Nephron progenitor cell (in vitro differentiated cells): ENCODE measurements around the gene TMEM63C.

Experiments
- DNase-seq: peaks from one replicate; pipeline ENCODE4 v3.0.0; 2021
- H3K27ac Mint-ChIP-seq: 2 replicates; pipeline ENCODE4 v1.8.0; 2021; ENCODE audit warnings: mild to moderate bottlenecking, moderate library complexity, mixed read lengths
- H3K27me3 Mint-ChIP-seq: 2 replicates; pipeline ENCODE4 v1.8.0; 2021; ENCODE audit warnings: mild to moderate bottlenecking, low read depth, mixed read lengths; ENCODE audit not compliant: poor library complexity
- H3K36me3 Mint-ChIP-seq: 2 replicates; pipeline ENCODE4 v1.8.0; 2021; ENCODE audit warnings: low read depth, mixed read lengths
- H3K4me1 Mint-ChIP-seq: 2 replicates; pipeline ENCODE4 v1.8.0; 2021; ENCODE audit warnings: mixed read lengths
- H3K4me3 Mint-ChIP-seq: 2 replicates; pipeline ENCODE4 v1.8.0; 2021; ENCODE audit warnings: mild to moderate bottlenecking, moderate library complexity, mixed read lengths
- H3K9me3 Mint-ChIP-seq: 2 replicates; pipeline ENCODE4 v1.8.0; 2021; ENCODE audit warnings: mild to moderate bottlenecking, moderate library complexity, mixed read lengths
- TF ChIP-seq, protein P1 (sequence below): fragments of 200-600 bp; sonication (generic); IDR thresholded peaks from 2 replicates; pipeline ENCODE4 v1.5.0; 2021; ENCODE audit warnings: antibody characterized with exemption

Gene TMEM63C

DNA sequence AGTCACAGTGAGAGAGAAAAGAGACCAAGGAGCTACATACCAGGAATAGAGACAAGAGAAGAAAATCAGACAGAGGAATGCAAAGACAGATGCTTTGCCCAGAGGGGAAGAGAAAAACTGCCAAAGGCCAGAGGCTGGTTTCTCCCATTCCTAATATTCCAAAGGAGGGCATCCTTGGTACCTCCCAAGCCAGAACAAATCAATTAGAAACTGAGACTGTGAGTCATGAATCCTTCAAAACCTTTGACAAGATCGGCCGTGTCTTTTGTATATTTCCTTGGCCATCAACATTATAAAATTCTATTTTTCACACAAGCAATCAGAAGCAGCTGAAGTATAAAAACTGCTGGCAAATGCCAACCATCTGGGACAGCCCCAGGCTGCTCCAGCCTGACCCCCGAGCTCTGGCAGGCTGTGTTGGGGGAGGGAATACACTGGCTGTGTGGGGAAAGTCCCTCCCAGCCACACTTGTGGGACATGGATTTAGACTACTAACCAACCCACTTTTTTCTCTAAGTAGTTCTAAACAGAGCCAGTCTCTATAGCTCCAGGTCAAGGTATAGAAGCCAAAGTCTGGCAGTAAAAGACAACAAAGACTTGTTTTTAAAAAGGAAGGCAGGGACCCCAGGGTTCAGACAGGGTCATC is 125.4 kb downstream of the TMEM63C start:
- H3K27me3 Mint-ChIP-seq: peaks cover 4% of the 10 kb centered on the region
- H3K4me1 Mint-ChIP-seq: peaks cover 32% of the 10 kb centered on the region
- peaks cover 37% of the 10 kb centered on the region for H3K36me3 Mint-ChIP-seq
- no peak for DNase-seq
- no peak overlapping the region for H3K4me3 Mint-ChIP-seq
- peak overlapping the region; percentile 22 for H3K27ac Mint-ChIP-seq
- no peaks in the 10 kb centered on the region for H3K9me3 Mint-ChIP-seq
- TF ChIP-seq, protein P1, sequence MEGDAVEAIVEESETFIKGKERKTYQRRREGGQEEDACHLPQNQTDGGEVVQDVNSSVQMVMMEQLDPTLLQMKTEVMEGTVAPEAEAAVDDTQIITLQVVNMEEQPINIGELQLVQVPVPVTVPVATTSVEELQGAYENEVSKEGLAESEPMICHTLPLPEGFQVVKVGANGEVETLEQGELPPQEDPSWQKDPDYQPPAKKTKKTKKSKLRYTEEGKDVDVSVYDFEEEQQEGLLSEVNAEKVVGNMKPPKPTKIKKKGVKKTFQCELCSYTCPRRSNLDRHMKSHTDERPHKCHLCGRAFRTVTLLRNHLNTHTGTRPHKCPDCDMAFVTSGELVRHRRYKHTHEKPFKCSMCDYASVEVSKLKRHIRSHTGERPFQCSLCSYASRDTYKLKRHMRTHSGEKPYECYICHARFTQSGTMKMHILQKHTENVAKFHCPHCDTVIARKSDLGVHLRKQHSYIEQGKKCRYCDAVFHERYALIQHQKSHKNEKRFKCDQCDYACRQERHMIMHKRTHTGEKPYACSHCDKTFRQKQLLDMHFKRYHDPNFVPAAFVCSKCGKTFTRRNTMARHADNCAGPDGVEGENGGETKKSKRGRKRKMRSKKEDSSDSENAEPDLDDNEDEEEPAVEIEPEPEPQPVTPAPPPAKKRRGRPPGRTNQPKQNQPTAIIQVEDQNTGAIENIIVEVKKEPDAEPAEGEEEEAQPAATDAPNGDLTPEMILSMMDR: no peak
